Dermis lymphatic vessel endothelial cell (primary cell): ENCODE data around the gene GMCL1. TPM values are rescaled to one million over a fixed set of nuclear protein-coding genes. Genes with fewer than 3 reads are reported as not detected.

Experiments used
- total RNA-seq: library from RNA; depleted of rRNA; stranded (reverse); fragments of >200 nt; gene quantifications from 2 replicates; pipeline ENCODE4 v1.2.1, GENCODE V29; 2014

Gene GMCL1, protein sequence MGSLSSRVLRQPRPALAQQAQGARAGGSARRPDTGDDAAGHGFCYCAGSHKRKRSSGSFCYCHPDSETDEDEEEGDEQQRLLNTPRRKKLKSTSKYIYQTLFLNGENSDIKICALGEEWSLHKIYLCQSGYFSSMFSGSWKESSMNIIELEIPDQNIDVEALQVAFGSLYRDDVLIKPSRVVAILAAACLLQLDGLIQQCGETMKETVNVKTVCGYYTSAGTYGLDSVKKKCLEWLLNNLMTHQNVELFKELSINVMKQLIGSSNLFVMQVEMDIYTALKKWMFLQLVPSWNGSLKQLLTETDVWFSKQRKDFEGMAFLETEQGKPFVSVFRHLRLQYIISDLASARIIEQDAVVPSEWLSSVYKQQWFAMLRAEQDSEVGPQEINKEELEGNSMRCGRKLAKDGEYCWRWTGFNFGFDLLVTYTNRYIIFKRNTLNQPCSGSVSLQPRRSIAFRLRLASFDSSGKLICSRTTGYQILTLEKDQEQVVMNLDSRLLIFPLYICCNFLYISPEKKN
- 7.6 and 8.0 TPM in 2 replicates for total RNA-seq

GRCh38 chr2:69829256-69830044, at the start of gene GMCL1:
GMCL1 (plus strand) TSS chr2:69829660; CDS start chr2:69829893, 233 bp downstream.

DNA sequence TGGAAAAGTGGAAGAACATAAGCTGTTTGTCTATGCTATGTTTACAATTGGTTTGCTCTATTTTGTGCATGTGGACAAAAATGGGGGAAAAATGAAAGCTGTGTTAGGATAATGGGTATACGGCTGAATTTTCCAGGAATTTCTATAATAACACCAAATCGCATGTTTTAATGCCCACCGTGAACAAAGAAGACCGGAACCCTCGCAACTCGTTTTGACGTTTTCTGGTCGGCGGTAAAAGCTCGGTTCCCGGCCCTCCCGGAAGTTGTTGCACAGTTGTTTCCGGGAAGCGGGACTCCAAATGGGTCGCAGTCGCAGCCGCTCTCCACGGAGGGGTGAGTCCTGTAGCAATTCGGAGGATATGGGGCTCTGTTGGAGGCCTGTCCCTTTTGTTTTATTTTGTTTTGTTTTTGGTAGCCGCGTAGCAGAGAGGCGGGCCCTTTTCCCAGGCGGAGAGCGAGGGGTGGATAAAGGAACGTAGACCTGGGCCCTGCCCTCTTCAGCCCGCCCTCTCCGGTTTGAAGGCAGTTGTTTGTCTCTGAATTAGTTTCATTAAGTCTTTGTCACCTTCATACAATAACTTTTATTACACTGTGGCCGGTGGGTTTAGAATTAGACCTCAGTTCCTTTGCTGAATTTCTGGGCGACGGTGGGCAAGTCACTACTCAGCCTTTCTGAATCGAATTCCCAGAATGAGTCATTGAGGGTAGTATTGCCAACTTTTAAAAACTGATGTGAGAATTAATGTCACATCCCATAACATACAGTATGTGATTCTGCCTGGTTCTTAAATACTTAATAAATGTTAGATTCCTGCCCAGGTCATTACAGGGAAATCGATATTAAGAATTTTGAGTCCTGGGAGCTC, 64.5 kb downstream of the GMCL1 start, which contains the start of gene SNRNP27:
TSS of gene SNRNP27 (plus strand) at position 273 of the 868 bp plus-strand sequence. CDS start at position 302, 29 bp downstream.

GRCh38 chr2:69914950-69915945, 85.8 kb downstream of the GMCL1 start, which contains the start of gene MXD1:
MXD1 (plus strand) TSS chr2:69915109; CDS start chr2:69915331, 222 bp downstream.

Other genes starting within 250 kb of the GMCL1 start
- gene AAK1, start 185.9 kb upstream of the GMCL1 start, total RNA-seq, result 15.9 and 18.4 TPM in 2 replicates
- gene ANXA4, start 87.5 kb upstream of the GMCL1 start, total RNA-seq, result 30.3 and 31.0 TPM in 2 replicates
- gene SNRNP27, start 64.3 kb downstream of the GMCL1 start, total RNA-seq, result 22.2 and 24.2 TPM in 2 replicates
- 3.5 and 5.1 TPM in 2 replicates for gene MXD1, start 85.4 kb downstream of the GMCL1 start, total RNA-seq
- 0.22 and 0.26 TPM in 2 replicates for gene ASPRV1, start 132.0 kb downstream of the GMCL1 start, total RNA-seq